HAP-1 (cell line): Measurements from ENCODE around the gene DLG2.

ENCODE experiments used
- DNase-seq, 2 experiments: peaks; one replicate each; pipeline ENCODE4 v3.0.0-alpha.2; 2016 to 2020; ENCODE audit warnings: low spot score in 2 of 2
- H3K27me3 ChIP-seq: fragments of 250-450 bp; sonication (Bioruptor Pico); 2 replicates; pipeline ENCODE4 v1.5.1; 2020; ENCODE audit warnings: low read depth, mild to moderate bottlenecking, moderate library complexity
- H3K36me3 ChIP-seq: fragments of 250-450 bp; sonication (Bioruptor Pico); replicated peaks from 2 replicates; pipeline ENCODE4 v1.5.1; 2020; ENCODE audit warnings: mild to moderate bottlenecking
- H3K4me1 ChIP-seq: fragments of 250-450 bp; sonication (Bioruptor Pico); 2 replicates; pipeline ENCODE4 v1.5.1; 2020; ENCODE audit warnings: mild to moderate bottlenecking
- H3K4me3 ChIP-seq: fragments of 250-450 bp; sonication (Bioruptor Pico); 2 replicates; pipeline ENCODE4 v1.5.1; 2020; ENCODE audit warnings: mild to moderate bottlenecking, moderate library complexity
- H3K9me3 ChIP-seq: fragments of 250-450 bp; sonication (Bioruptor Pico); 2 replicates; pipeline ENCODE4 v1.5.1; 2020; ENCODE audit warnings: mild to moderate bottlenecking, moderate library complexity
- in situ Hi-C: fragments of 300-500 bp; cut with MboI; formaldehyde crosslinking; loops from 3 replicates; pipeline ENCODE4 v1.14.3; 2020; ENCODE audit warnings: low sequenced_read_pairs, inconsistent platforms, mixed read lengths

Gene DLG2

GRCh38 chr11:83970061-83970671, 1657.0 kb downstream of the DLG2 start:
- H3K27me3 ChIP-seq, result no peaks in the 10 kb centered on the region

GRCh38 chr11:83957038-83957900, 1669.9 kb downstream of the DLG2 start:
- DNase-seq, result no peak
- in situ Hi-C loops, result no loop called here
- Histone ChIP-seq H3K4me1 (no peaks in the 10 kb centered on the region; the same call in 1 of the 2 replicates), H3K9me3 (no peaks in the 10 kb centered on the region), H3K4me3 (no peak overlapping the region), H3K27me3 (0 out of 2 replicates have a peak, but pooled peaks cover 2% of the 10 kb centered on the region), H3K36me3 (no peaks in the 10 kb centered on the region)

More at GRCh38 chr11:83970061-83970671, 1657.0 kb downstream of the DLG2 start:
- Histone ChIP-seq H3K4me3 (no peak overlapping the region), H3K4me1 (no peaks in the 10 kb centered on the region), H3K9me3 (no peaks in the 10 kb centered on the region), H3K36me3 (no peaks in the 10 kb centered on the region)
- DNase-seq, result no peak
- in situ Hi-C loops, result no loop called here

GRCh38 chr11:83956119-83956697, 1670.9 kb downstream of the DLG2 start:
- in situ Hi-C loops, result no loop called here
- Histone ChIP-seq H3K36me3 (no peaks in the 10 kb centered on the region), H3K4me1 (no peaks in the 10 kb centered on the region; the same call in 1 of the 2 replicates)

GRCh38 chr11:83954780-83955179, 1672.4 kb downstream of the DLG2 start:
- in situ Hi-C loops, result no loop called here
- DNase-seq, result no peak
- H3K4me1 ChIP-seq, result no peaks in the 10 kb centered on the region; the same call in 1 of the 2 replicates
- H3K4me3 ChIP-seq, result no peak overlapping the region
- no peaks in the 10 kb centered on the region for H3K9me3 ChIP-seq
- H3K36me3 ChIP-seq, result no peaks in the 10 kb centered on the region
- H3K27me3 ChIP-seq, result 0 out of 2 replicates have a peak, but pooled peaks cover 2% of the 10 kb centered on the region

More at GRCh38 chr11:83956119-83956697, 1670.9 kb downstream of the DLG2 start:
- DNase-seq, result peak in 1 of 2 experiments; percentile 8
- no peak overlapping the region for H3K4me3 ChIP-seq
- H3K9me3 ChIP-seq, result no peaks in the 10 kb centered on the region
- H3K27me3 ChIP-seq, result 0 out of 2 replicates have a peak, but pooled peaks cover 2% of the 10 kb centered on the region

- no peaks in the 10 kb centered on the region for H3K36me3 ChIP-seq
- H3K4me3 ChIP-seq, result no peak overlapping the region
- H3K4me1 ChIP-seq, result no peaks in the 10 kb centered on the region
- no peaks in the 10 kb centered on the region for H3K9me3 ChIP-seq
- DNase-seq, result no peak
- H3K27me3 ChIP-seq, result 0 out of 2 replicates have a peak, but pooled peaks cover 2% of the 10 kb centered on the region
- in situ Hi-C loops, result no loop called here
Measured at GRCh38 chr11:83951521-83951920, 1675.6 kb downstream of the DLG2 start.

GRCh38 chr11:83948200-83948599, 1678.9 kb downstream of the DLG2 start:
- in situ Hi-C loops, result no loop called here
- Histone ChIP-seq H3K4me1 (no peaks in the 10 kb centered on the region), H3K36me3 (no peaks in the 10 kb centered on the region), H3K27me3 (no peaks in the 10 kb centered on the region), H3K9me3 (no peaks in the 10 kb centered on the region), H3K4me3 (no peak overlapping the region)
- DNase-seq, result no peak

GRCh38 chr11:83945976-83946375, 1681.2 kb downstream of the DLG2 start:
- H3K36me3 ChIP-seq, result no peaks in the 10 kb centered on the region
- in situ Hi-C loops, result no loop called here
- H3K27me3 ChIP-seq, result no peaks in the 10 kb centered on the region
- no peaks in the 10 kb centered on the region for H3K4me1 ChIP-seq
- H3K4me3 ChIP-seq, result no peak overlapping the region
- H3K9me3 ChIP-seq, result no peaks in the 10 kb centered on the region
- no peak for DNase-seq

GRCh38 chr11:83941050-83941449, 1686.1 kb downstream of the DLG2 start:
- Histone ChIP-seq H3K36me3 (no peaks in the 10 kb centered on the region), H3K4me3 (no peak overlapping the region), H3K9me3 (no peaks in the 10 kb centered on the region), H3K4me1 (no peaks in the 10 kb centered on the region), H3K27me3 (no peaks in the 10 kb centered on the region)
- in situ Hi-C loops, result no loop called here
- no peak for DNase-seq

- Histone ChIP-seq H3K9me3 (no peaks in the 10 kb centered on the region), H3K36me3 (no peaks in the 10 kb centered on the region), H3K27me3 (no peaks in the 10 kb centered on the region), H3K4me3 (no peak overlapping the region), H3K4me1 (no peaks in the 10 kb centered on the region)
- in situ Hi-C loops, result no loop called here
- DNase-seq, result no peak
Measured at GRCh38 chr11:83938148-83938547, 1689.0 kb downstream of the DLG2 start.

- Histone ChIP-seq H3K27me3 (no peaks in the 10 kb centered on the region), H3K36me3 (no peaks in the 10 kb centered on the region), H3K4me3 (no peak overlapping the region), H3K9me3 (no peaks in the 10 kb centered on the region), H3K4me1 (no peaks in the 10 kb centered on the region)
- in situ Hi-C loops, result no loop called here
- DNase-seq, result no peak
Measured at GRCh38 chr11:83933008-83933407, 1694.1 kb downstream of the DLG2 start.

- Histone ChIP-seq H3K36me3 (no peaks in the 10 kb centered on the region), H3K9me3 (no peaks in the 10 kb centered on the region), H3K4me3 (no peak overlapping the region), H3K4me1 (no peaks in the 10 kb centered on the region), H3K27me3 (no peaks in the 10 kb centered on the region)
- DNase-seq, result no peak
- in situ Hi-C loops, result no loop called here
Measured at GRCh38 chr11:83927422-83927821, 1699.7 kb downstream of the DLG2 start.

- Histone ChIP-seq H3K27me3 (no peaks in the 10 kb centered on the region; the same call in 1 of the 2 replicates), H3K4me1 (no peaks in the 10 kb centered on the region), H3K4me3 (no peak overlapping the region), H3K36me3 (no peaks in the 10 kb centered on the region), H3K9me3 (no peaks in the 10 kb centered on the region)
- in situ Hi-C loops, result no loop called here
- no peak for DNase-seq
Measured at GRCh38 chr11:83924795-83925542, 1702.2 kb downstream of the DLG2 start.

- H3K27me3 ChIP-seq, result no peaks in the 10 kb centered on the region; the same call in 1 of the 2 replicates
- H3K4me3 ChIP-seq, result no peak overlapping the region
- in situ Hi-C loops, result no loop called here
- no peaks in the 10 kb centered on the region for H3K9me3 ChIP-seq
- DNase-seq, result no peak
- no peaks in the 10 kb centered on the region for H3K4me1 ChIP-seq
- H3K36me3 ChIP-seq, result no peaks in the 10 kb centered on the region
Measured at GRCh38 chr11:83923961-83924360, 1703.2 kb downstream of the DLG2 start.
